Left ventricle myocardium inferior (tissue), 1 donor: Measurements from ENCODE around the gene ANXA5. TPM values are rescaled to one million over a fixed set of nuclear protein-coding genes. Genes with fewer than 3 reads are reported as not detected.

Experiments used
- DNase-seq: peaks from one replicate; pipeline ENCODE4 v3.0.0-alpha.2; 2020
- H3K27ac ChIP-seq: fragments of 200-600 bp; replicated peaks from 2 replicates; pipeline ENCODE4 v1.8.0; 2021
- H3K27me3 ChIP-seq: fragments of 200-600 bp; 2 replicates; pipeline ENCODE4 v1.8.0; 2021; ENCODE audit warnings: low read depth
- H3K36me3 ChIP-seq: fragments of 200-600 bp; 2 replicates; pipeline ENCODE4 v1.8.0; 2021
- H3K4me1 ChIP-seq: fragments of 200-600 bp; 2 replicates; pipeline ENCODE4 v1.8.0; 2021
- H3K4me3 ChIP-seq: fragments of 200-600 bp; 2 replicates; pipeline ENCODE4 v1.8.0; 2021; ENCODE audit warnings: mild to moderate bottlenecking, moderate library complexity
- H3K9me3 ChIP-seq: fragments of 200-600 bp; replicated peaks from 2 replicates; pipeline ENCODE4 v1.8.0; 2021
- CTCF ChIP-seq: fragments of 200-600 bp; IDR thresholded peaks from 2 replicates; pipeline ENCODE4 v1.8.0; 2021; ENCODE audit warnings: antibody characterized with exemption, mild to moderate bottlenecking, borderline replicate concordance
- intact Hi-C: fragments of 100-400 bp; cut with micrococcal nuclease; formaldehyde crosslinking; loops from one replicate; pipeline ENCODE4 v1.11.0; 2022
- total RNA-seq: library from RNA; stranded (reverse); fragmentation: NEBNext Ultra II Directional; extraction: Animal tissue kit (Norgen Biotek cat#: 25700); gene quantifications from one replicate; pipeline ENCODE4 v1.2.1, GENCODE V29; 2021
- donor health status: DM: no; HTN: yes; CAD: no; lungs with severe emphysema.

The ANXA5 gene
- total RNA-seq, 1 donor from 2014 or later = 99.7 TPM

- intact Hi-C loops = no loop called here
- TF ChIP-seq CTCF = no peak
- Histone ChIP-seq H3K27me3 (no peaks in the 10 kb centered on the region), H3K9me3 (no peaks in the 10 kb centered on the region), H3K36me3 (no peaks in the 10 kb centered on the region), H3K4me3 (no peak overlapping the region), H3K27ac (no peak overlapping the region), H3K4me1 (peaks cover 6% of the 10 kb centered on the region)
- no peak for DNase-seq
Measured at GRCh38 chr4:121650741-121651140, 46.0 kb downstream of the ANXA5 start.

GRCh38 chr4:121648516-121648915 is 48.3 kb downstream of the ANXA5 start:
- no peak for DNase-seq
- intact Hi-C loops = no loop called here
- Histone ChIP-seq H3K27ac (no peak overlapping the region), H3K4me3 (no peak overlapping the region), H3K36me3 (no peaks in the 10 kb centered on the region), H3K4me1 (no peaks in the 10 kb centered on the region), H3K9me3 (no peaks in the 10 kb centered on the region), H3K27me3 (no peaks in the 10 kb centered on the region)
- TF ChIP-seq CTCF = no peak

- TF ChIP-seq CTCF = no peak
- no peaks in the 10 kb centered on the region for H3K36me3 ChIP-seq
- intact Hi-C loops = no loop called here
- no peak overlapping the region for H3K4me3 ChIP-seq
- no peaks in the 10 kb centered on the region for H3K27me3 ChIP-seq
- no peak for DNase-seq
- H3K4me1 ChIP-seq = no peaks in the 10 kb centered on the region
- H3K27ac ChIP-seq = no peak overlapping the region
- no peaks in the 10 kb centered on the region for H3K9me3 ChIP-seq
Measured at GRCh38 chr4:121642876-121643585, 53.7 kb downstream of the ANXA5 start.

GRCh38 chr4:121642292-121642691 is 54.5 kb downstream of the ANXA5 start:
- intact Hi-C loops = no loop called here
- no peaks in the 10 kb centered on the region for H3K9me3 ChIP-seq
- H3K27me3 ChIP-seq = no peaks in the 10 kb centered on the region
- H3K36me3 ChIP-seq = no peaks in the 10 kb centered on the region
- DNase-seq = no peak
- no peak overlapping the region for H3K27ac ChIP-seq
- no peaks in the 10 kb centered on the region for H3K4me1 ChIP-seq
- TF ChIP-seq CTCF = no peak
- no peak overlapping the region for H3K4me3 ChIP-seq

GRCh38 chr4:121633653-121634052 is 63.1 kb downstream of the ANXA5 start:
- Histone ChIP-seq H3K27ac (no peak overlapping the region), H3K4me1 (no peaks in the 10 kb centered on the region), H3K27me3 (no peaks in the 10 kb centered on the region), H3K4me3 (no peak overlapping the region), H3K36me3 (no peaks in the 10 kb centered on the region), H3K9me3 (no peaks in the 10 kb centered on the region)
- DNase-seq = no peak
- no peak for TF ChIP-seq CTCF
- intact Hi-C loops = no loop called here
